HepG2 (cell line): Measurements from ENCODE around the gene NT5C3B. TPM values are rescaled to one million over a fixed set of nuclear protein-coding genes. Genes with fewer than 3 reads are reported as not detected.

Source experiments
- ATAD3A ChIP-seq: sonication (generic); formaldehyde crosslinking; IDR thresholded peaks from 2 replicates; pipeline ENCODE4 v1.4.0; 2020; ENCODE audit warnings: missing genetic modification reagents
- E2F5 ChIP-seq: sonication (generic); formaldehyde crosslinking; conservative IDR thresholded peaks from 2 replicates; pipeline ENCODE4 v1.4.0; 2020; ENCODE audit warnings: missing genetic modification reagents
- ESRRA ChIP-seq: sonication (generic); formaldehyde crosslinking; IDR thresholded peaks from 2 replicates; pipeline ENCODE4 v1.5.1; 2020; ENCODE audit warnings: mild to moderate bottlenecking, low read depth, missing genetic modification reagents
- HNRNPUL1 ChIP-seq: fragments of 200-400 bp; formaldehyde crosslinking; IDR thresholded peaks from 2 replicates; pipeline ENCODE4 v1.6.1; 2017; ENCODE audit warnings: low read depth, mild to moderate bottlenecking, low read length, moderate library complexity
- KDM1A ChIP-seq: IDR thresholded peaks from 2 replicates; pipeline ENCODE4 v1.6.1; 2016; ENCODE audit warnings: missing compliant biosample characterization
- KDM5A ChIP-seq: fragments of 200-600 bp; sonication (generic); IDR thresholded peaks from 2 replicates; pipeline ENCODE4 v1.7.0; 2018; ENCODE audit warnings: antibody characterized with exemption, mild to moderate bottlenecking, low read length, borderline replicate concordance
- KLF15 ChIP-seq: sonication (generic); formaldehyde crosslinking; IDR thresholded peaks from 2 replicates; pipeline ENCODE4 v1.8.1; 2023; ENCODE audit warnings: borderline replicate concordance, mild to moderate bottlenecking, inconsistent platforms, missing genetic modification reagents, mixed read lengths
- MNT ChIP-seq: fragments of 450-650 bp; IDR thresholded peaks from 2 replicates; pipeline ENCODE4 v1.6.1; 2016
- MXD3 ChIP-seq: IDR thresholded peaks from 2 replicates; pipeline ENCODE4 v1.6.1; 2016; ENCODE audit warnings: mild to moderate bottlenecking, missing biosample characterization, missing genetic modification reagents
- PCBP1 ChIP-seq: fragments of 200-400 bp; formaldehyde crosslinking; IDR thresholded peaks from 2 replicates; pipeline ENCODE4 v1.6.1; 2017; ENCODE audit warnings: mild to moderate bottlenecking, low read depth, low read length, borderline replicate concordance
- PHF20 ChIP-seq: sonication (generic); formaldehyde crosslinking; IDR thresholded peaks from 2 replicates; pipeline ENCODE4 v1.5.0; 2020; ENCODE audit warnings: mild to moderate bottlenecking, missing genetic modification reagents
- RBM39 ChIP-seq: fragments of 200-400 bp; formaldehyde crosslinking; IDR thresholded peaks from one replicate; pipeline ENCODE4 v1.6.1; 2018; ENCODE audit warnings: antibody characterized with exemption, mild to moderate bottlenecking, low read depth, low read length; ENCODE audit not compliant: poor library complexity, severe bottlenecking
- TFE3 ChIP-seq: IDR thresholded peaks from 2 replicates; pipeline ENCODE4 v1.6.1; 2016
- TMF1 ChIP-seq: sonication (generic); formaldehyde crosslinking; IDR thresholded peaks from 2 replicates; pipeline ENCODE4 v1.8.1; 2022; ENCODE audit warnings: low read depth, missing genetic modification reagents
- ZC3H4 ChIP-seq: sonication (generic); formaldehyde crosslinking; IDR thresholded peaks from 2 replicates; pipeline ENCODE4 v1.4.0; 2020; ENCODE audit warnings: missing genetic modification reagents, borderline replicate concordance
- ZKSCAN8 ChIP-seq: IDR thresholded peaks from 2 replicates; pipeline ENCODE4 v1.6.1; 2016; ENCODE audit warnings: borderline replicate concordance, missing genetic modification reagents, missing compliant biosample characterization
- ZNF225 ChIP-seq: sonication (generic); formaldehyde crosslinking; IDR thresholded peaks from 2 replicates; pipeline ENCODE4 v1.4.0; 2020; ENCODE audit warnings: mild to moderate bottlenecking, missing genetic modification reagents
- ZNF256 ChIP-seq: sonication (generic); formaldehyde crosslinking; conservative IDR thresholded peaks from 2 replicates; pipeline ENCODE4 v1.4.0; 2020; ENCODE audit warnings: missing genetic modification reagents
- ZNF331 ChIP-seq: sonication (generic); formaldehyde crosslinking; IDR thresholded peaks from 2 replicates; pipeline ENCODE4 v1.4.0; 2020; ENCODE audit warnings: missing genetic modification reagents
- ZNF337 ChIP-seq: sonication (generic); formaldehyde crosslinking; IDR thresholded peaks from 2 replicates; pipeline ENCODE4 v1.5.1; 2020; ENCODE audit warnings: missing genetic modification reagents, low read depth, mild to moderate bottlenecking, borderline replicate concordance
- ZNF496 ChIP-seq: sonication (generic); formaldehyde crosslinking; IDR thresholded peaks from 2 replicates; pipeline ENCODE4 v1.8.1; 2023; ENCODE audit warnings: mild to moderate bottlenecking, moderate library complexity, missing genetic modification reagents; ENCODE audit not compliant: insufficient replicate concordance
- ZNF572 ChIP-seq: sonication (generic); formaldehyde crosslinking; IDR thresholded peaks from 2 replicates; pipeline ENCODE4 v1.5.1; 2020; ENCODE audit warnings: mild to moderate bottlenecking, missing genetic modification reagents
- ZNF615 ChIP-seq: sonication (generic); formaldehyde crosslinking; IDR thresholded peaks from 2 replicates; pipeline ENCODE4 v1.5.0; 2020; ENCODE audit warnings: mild to moderate bottlenecking, missing genetic modification reagents, borderline replicate concordance
- ZNF740 ChIP-seq: sonication (generic); formaldehyde crosslinking; IDR thresholded peaks from 2 replicates; pipeline ENCODE4 v1.4.0; 2020; ENCODE audit warnings: missing genetic modification reagents
- ZSCAN31 ChIP-seq: sonication (generic); formaldehyde crosslinking; IDR thresholded peaks from 2 replicates; pipeline ENCODE4 v1.5.0; 2020; ENCODE audit warnings: low read depth, mild to moderate bottlenecking, missing genetic modification reagents
- polyA plus RNA-seq, 8 experiments: library from polyadenylated mRNA; depleted of rRNA in 3 of 8; stranded (reverse) in 7 of 8; unstranded in 1 of 8; fragments of >200 nt; fragmentation: Illumina TruSeq in 4 of 8; extraction: Trizol in 4 of 8; gene quantifications; 2 replicates each; pipeline versions ENCODE4 v1.2.1 to v1.2.3, GENCODE V29; 2011 to 2016; ENCODE audit warnings: low read depth in 4 of 8, missing spikeins in 1 of 8, mixed read lengths in 1 of 8; ENCODE audit not compliant: insufficient read depth in 1 of 8
- total RNA-seq, 5 experiments: library from RNA; depleted of rRNA; stranded (reverse); fragments of >200 nt; fragmentation: Illumina TruSeq; extraction: Trizol; gene quantifications; 2 replicates each; pipeline ENCODE4 v1.2.3, GENCODE V29; 2016; ENCODE audit warnings: low read depth in 1 of 5

Gene NT5C3B
- total and polyA plus RNA-seq, 2 of the 13 experiments (the other 11 are each of a cell fraction or from before 2014, with no cell fraction given) = 104 to 126 TPM

GRCh38 chr17:41812381-41813151 lies 23.5 kb downstream of the NT5C3B start, which contains the start of gene FKBP10 (continued):
- TF ChIP-seq ZSCAN31 (CRISPR knock-in tag) (peak; percentile 19; the same call in 1 of the 2 replicates), MXD3 (CRISPR knock-in tag) (peak; percentile 43; the same call in 1 of the 2 replicates), MNT (peak; percentile 69), KDM5A (peak; percentile 78; the same call in 1 of the 2 replicates), ZNF331 (CRISPR knock-in tag) (no peak), HNRNPUL1 (no peak), ZNF496 (no peak), ZNF256 (CRISPR knock-in tag) (no peak), ESRRA (no peak), ZNF615 (CRISPR knock-in tag) (no peak; the same call in 1 of the 2 replicates), ZNF225 (CRISPR knock-in tag) (no peak), ZNF740 (peak; percentile 92), PHF20 (CRISPR knock-in tag) (peak; percentile 11; the same call in 1 of the 2 replicates), TMF1 (CRISPR knock-in tag) (no peak), TFE3 (CRISPR knock-in tag) (no peak), RBM39 (peak; percentile 55), KDM1A (CRISPR knock-in tag) (no peak), ZNF572 (no peak), ATAD3A (no peak), ZC3H4 (CRISPR knock-in tag) (no peak), ZNF337 (CRISPR knock-in tag) (no peak), KLF15 (CRISPR knock-in tag) (no peak), ZKSCAN8 (CRISPR knock-in tag) (0 out of 2 replicates have a peak, but pooled peaks have one; percentile 42), E2F5 (CRISPR knock-in tag) (no peak), PCBP1 (0 out of 2 replicates have a peak, but pooled peaks have one; percentile 29)
